Heart right ventricle (tissue), 16 donors: ENCODE measurements around the gene ANO7. TPM values are rescaled to one million over a fixed set of nuclear protein-coding genes. Genes with fewer than 3 reads are reported as not detected.

Source experiments
- ATAC-seq, 8 donors: fragments of 200-7000 bp; cut with Tn5 transposase; one replicate each; pipeline ENCODE4 v1.9.1; 2020; ENCODE audit warnings: mild to moderate bottlenecking in 8 of 8, moderate library complexity in 8 of 8, moderate number of reproducible peaks in 1 of 8
- DNase-seq, 2 donors: peaks; one replicate each; pipeline ENCODE4 v3.0.0-alpha.2; 2020
- H3K27ac ChIP-seq, 10 donors: fragments of 200-600 bp; sonication (generic) in 2 of 10; one replicate each; pipeline versions ENCODE4 v1.5.0 to v1.8.0; 2020 to 2022; ENCODE audit warnings: mild to moderate bottlenecking in 3 of 10
- H3K27me3 ChIP-seq, 7 donors: fragments of 200-600 bp; one replicate each; pipeline ENCODE4 v1.8.0; 2021 to 2022; ENCODE audit warnings: mild to moderate bottlenecking in 2 of 7
- H3K36me3 ChIP-seq, 9 donors: fragments of 200-600 bp; sonication (generic) in 1 of 9; one replicate each; pipeline versions ENCODE4 v1.5.0 to v1.8.0; 2020 to 2022; ENCODE audit warnings: mild to moderate bottlenecking in 2 of 9
- H3K4me1 ChIP-seq, 9 donors: fragments of 200-600 bp; sonication (generic) in 1 of 9; one replicate each; pipeline versions ENCODE4 v1.5.0 to v1.8.0; 2020 to 2022; ENCODE audit warnings: mild to moderate bottlenecking in 4 of 9
- H3K4me3 ChIP-seq, 10 donors: fragments of 200-600 bp; sonication (generic) in 2 of 10; one replicate each; pipeline versions ENCODE4 v1.5.0 to v1.8.0; 2020 to 2022; ENCODE audit warnings: mild to moderate bottlenecking in 7 of 10, moderate library complexity in 2 of 10
- H3K9me3 ChIP-seq, 11 donors: fragments of 200-600 bp in 10 of 11; sonication (generic) in 2 of 11; one replicate each; pipeline versions ENCODE4 v1.5.0 to v1.8.0; 2013 to 2022; ENCODE audit warnings: mild to moderate bottlenecking in 2 of 11, control low read depth in 1 of 11, moderate library complexity in 1 of 11
- CTCF ChIP-seq, 9 donors: fragments of 200-600 bp; sonication (generic) in 2 of 9; IDR thresholded peaks; one replicate each; pipeline versions ENCODE4 v1.5.0 to v1.8.0; 2021 to 2022; ENCODE audit warnings: antibody characterized with exemption in 9 of 9, mild to moderate bottlenecking in 5 of 9, moderate library complexity in 1 of 9
- WGBS, 2 donors: extraction: QIAGEN DNeasy Blood & Tissue Kit; methylation state at CpG; one replicate each; pipeline ENCODE4 v1.1.7; 2013; ENCODE audit warnings: inconsistent platforms in 1 of 2; 5-methylcytosine and 5-hydroxymethylcytosine counted together
- intact Hi-C, 10 donors: fragments of 100-400 bp; cut with DNase I; formaldehyde crosslinking; loops; one replicate each; pipeline versions ENCODE4 v1.11.1 to v1.14.2; 2022
- polyA plus RNA-seq, 2 donors: library from polyadenylated mRNA; stranded (reverse); fragments of 200-250 nt; gene quantifications; one replicate each; pipeline ENCODE4 v1.2.3, GENCODE V29; 2013
- total RNA-seq, 10 donors: library from RNA; stranded (reverse); fragmentation: NEBNext Ultra II Directional in 3 of 10; extraction: Animal tissue kit (Norgen Biotek cat#: 25700) in 3 of 10; gene quantifications; one replicate each; pipeline versions ENCODE4 v1.2.1 to v1.2.4, GENCODE V29; 2021 to 2023
- donor health status: Arrhythmogenic right ventricular cardiomyopathy.
- donor health status: ischemic (EF 13 %, LVEDD 7.1; RV severe dilation, severe dysfunction).
- donor health status: healthy with polysubstance abuse.
- donor health status: DM: no; HTN: yes; CAD: no.
- donor health status: DM: no; HTN: no; CAD: no.
- donor health status: ischemic (EF 25% LVEDD 6.9; RV normal size, moderate dysfunction).
- donor health status: ischemic (EF 25% LVEDD 5.7; RV mildly dilated, moderate dysfunction).
- donor health status: healthy.
- donor health status: DM: yes; HTN: yes; CAD: no.
- donor health status: Ischemic cardiomyopathy.
- donor health status: ischemic (EF 35%, LVEDD 5.7; RV mildly dilated, moderate dysfunction).
- donor health status: nonischemic (EF 11% LVEDD 7.7; RV severe dilation, severe dysfunction).
- donor health status: DM: yes; HTN: yes; CAD: no.
- donor health status: PGD.
- donor health status: ischemic (EF 29% LVEDD 5.4; RV normal size, mild dysfunction).
- donor health status: nonischemic (EF 23%, LVEDD 6.1; RV moderate dilation, normal function).

Gene ANO7
- total and polyA plus RNA-seq, 12 donors: 0.61 to 3.0 (median 1.6) TPM

GRCh38 chr2:241227594-241227993, 39.1 kb downstream of the ANO7 start:
- no peak for TF ChIP-seq CTCF (IDR thresholded peaks at IDR 0.05)
- intact Hi-C loops: loop anchor here in 1 of 10 donors (10.0 kb wide), 1 partner anchor 133 kb away; no protein-coding TSS in a partner anchor
- no peaks in the 10 kb centered on the region for H3K9me3 ChIP-seq
- ATAC-seq (no peak), DNase-seq (no peak)
- peak overlapping the region in 2 of 10 donors; percentile 33 to 40 for H3K27ac ChIP-seq
- 42 to 56% methylated on average over 8 of the region's 8 CpGs for WGBS, 2 donors
- peaks cover 2 to 51% (median 27%) of the 10 kb centered on the region in 9 donors for H3K4me1 ChIP-seq
- H3K27me3 ChIP-seq: no peaks in the 10 kb centered on the region
- peaks cover 0 to 78% (median 47%) of the 10 kb centered on the region in 9 donors for H3K36me3 ChIP-seq
- no peak overlapping the region for H3K4me3 ChIP-seq

- H3K27me3 ChIP-seq: no peaks in the 10 kb centered on the region
- no peaks in the 10 kb centered on the region for H3K9me3 ChIP-seq
- no peak overlapping the region for H3K4me3 ChIP-seq
- intact Hi-C loops: loop anchor here in 1 of 10 donors (10.0 kb wide), 1 partner anchor 133 kb away; no protein-coding TSS in a partner anchor
- H3K36me3 ChIP-seq: peaks cover 0 to 85% (median 54%) of the 10 kb centered on the region in 9 donors
- WGBS, 2 donors: 88 to 92% methylated on average over 26 of the region's 26 CpGs
- ATAC-seq (no peak), DNase-seq (peak in 1 of 2 donors; percentile 3)
- TF ChIP-seq CTCF (IDR thresholded peaks at IDR 0.05): no peak
- H3K4me1 ChIP-seq: peaks cover 2 to 55% (median 27%) of the 10 kb centered on the region in 9 donors
- peak overlapping the region in 9 of 10 donors; percentile 10 to 73 (median 58) for H3K27ac ChIP-seq
Measured at GRCh38 chr2:241228081-241228859, 39.8 kb downstream of the ANO7 start.

GRCh38 chr2:241228860-241229516, 40.5 kb downstream of the ANO7 start:
- peak overlapping the region in 9 of 10 donors; percentile 10 to 73 (median 58) for H3K27ac ChIP-seq
- peaks cover 2 to 48% (median 24%) of the 10 kb centered on the region in 9 donors for H3K4me1 ChIP-seq
- no peak overlapping the region for H3K4me3 ChIP-seq
- ATAC-seq (peak in 7 of 8 donors; percentile 48 to 66 (median 58)), DNase-seq (no peak)
- H3K27me3 ChIP-seq: no peaks in the 10 kb centered on the region
- no peaks in the 10 kb centered on the region for H3K9me3 ChIP-seq
- TF ChIP-seq CTCF (IDR thresholded peaks at IDR 0.05): no peak
- intact Hi-C loops: loop anchor here in 1 of 10 donors (10.0 kb wide), 1 partner anchor 134 kb away; no protein-coding TSS in a partner anchor
- 55 to 65% methylated on average over 20 of the region's 20 CpGs for WGBS, 2 donors
- H3K36me3 ChIP-seq: peaks cover 0 to 92% (median 61%) of the 10 kb centered on the region in 9 donors
